HepG2 (cell line): ENCODE results near the gene MGAT1. TPM values are rescaled to one million over a fixed set of nuclear protein-coding genes. Genes with fewer than 3 reads are reported as not detected.

Experiments
- ATAC-seq: fragments of 200-7000 bp; cut with Tn5 transposase; 3 replicates; pipeline ENCODE4 v1.9.1; 2020; ENCODE audit warnings: mild to moderate bottlenecking, moderate library complexity
- BruUV-seq: library from RNA; stranded (reverse); fragments of 400-500 nt; replicated peaks from 2 replicates; lab custom pipeline; 2021; lab: Mats Ljungman, UMichigan
- CTCF ChIA-PET: fragments of 300-600 bp; formaldehyde crosslinking; extraction: SDS; loops from one replicate; lab custom pipeline; 2021; ENCODE audit warnings: low total read pairs, inconsistent platforms, low intra/inter-chr PET ratio; lab: Yijun Ruan, JAX
- POLR2A ChIA-PET: fragments of 350-600 bp; sonication (Branson Sonifier 250); formaldehyde crosslinking; loops from one replicate; lab custom pipeline; 2020; ENCODE audit warnings: antibody characterized with exemption, inconsistent platforms; lab: Yijun Ruan, JAX
- DNase-seq: peaks from one replicate; pipeline ENCODE4 v3.0.0-alpha.2; 2015; ENCODE audit warnings: low spot score
- FAIRE-seq: peaks from 3 replicates; lab custom pipeline; 2011; peaks lifted over from hg19 to GRCh38; lab: Jason Lieb, UNC
- H2AFZ ChIP-seq: one replicate; pipeline ENCODE4 v1.6.1; 2011; ENCODE audit warnings: low read length, inconsistent platforms
- H3K27ac ChIP-seq: fragments of 300-600 bp; 3 replicates; pipeline ENCODE4 v1.8.0; 2011; ENCODE audit warnings: mixed run types, mild to moderate bottlenecking, mixed read lengths, low read length, inconsistent platforms; ENCODE audit not compliant: insufficient read depth; ENCODE audit errors: extremely low read length
- H3K27me3 ChIP-seq, 2 experiments: fragments of 200-600 bp in 1 of 2; 2 replicates in 1 of 2; 3 replicates in 1 of 2; pipeline versions ENCODE4 v1.6.0 to v1.8.0; 2011; ENCODE audit warnings: low read length in 2 of 2, mild to moderate bottlenecking in 2 of 2, moderate library complexity in 2 of 2, inconsistent platforms in 1 of 2; ENCODE audit not compliant: insufficient read depth in 2 of 2, control insufficient read depth in 1 of 2
- H3K36me3 ChIP-seq, 2 experiments: fragments of 200-600 bp in 1 of 2; replicated peaks in 1 of 2; 2 replicates in 1 of 2; 3 replicates in 1 of 2; pipeline versions ENCODE4 v1.5.1 to v1.8.0; 2011; ENCODE audit warnings: low read length in 2 of 2, inconsistent platforms in 1 of 2; ENCODE audit not compliant: insufficient read depth in 2 of 2, control insufficient read depth in 1 of 2
- H3K4me1 ChIP-seq: 2 replicates; pipeline ENCODE4 v1.5.1; 2012; ENCODE audit warnings: low read length, inconsistent platforms; ENCODE audit not compliant: insufficient read depth
- H3K4me2 ChIP-seq: 2 replicates; pipeline ENCODE4 v1.6.0; 2011; ENCODE audit warnings: low read depth, low read length, inconsistent platforms
- H3K4me3 ChIP-seq, 3 experiments: fragments of 200-600 bp in 1 of 3; sonication (generic), shearing (Covaris generic) in 1 of 3; replicated peaks in 1 of 3; 2 replicates each; pipeline ENCODE4 v1.5.1; 2011 to 2016; ENCODE audit warnings: low read length in 3 of 3, inconsistent platforms in 2 of 3, low read depth in 2 of 3, mild to moderate bottlenecking in 2 of 3, control low read depth in 1 of 3, mixed read lengths in 1 of 3; ENCODE audit not compliant: insufficient read depth in 1 of 3
- H3K79me2 ChIP-seq: one replicate; pipeline ENCODE4 v1.6.1; 2011; ENCODE audit warnings: low read length, inconsistent platforms; ENCODE audit not compliant: insufficient read depth
- H3K9ac ChIP-seq: 2 replicates; pipeline ENCODE4 v1.6.0; 2011; ENCODE audit warnings: mild to moderate bottlenecking, low read depth, low read length, inconsistent platforms; ENCODE audit not compliant: insufficient read depth
- H3K9me3 ChIP-seq: 2 replicates; pipeline ENCODE4 v1.5.1; 2012; ENCODE audit warnings: mild to moderate bottlenecking, low read length
- H4K20me1 ChIP-seq: 2 replicates; pipeline ENCODE4 v1.6.0; 2011; ENCODE audit warnings: inconsistent platforms, mild to moderate bottlenecking, low read length, moderate library complexity; ENCODE audit not compliant: insufficient read depth
- ARNT ChIP-seq: fragments of 450-650 bp; IDR thresholded peaks from 2 replicates; pipeline ENCODE4 v1.6.1; 2017
- ELK4 ChIP-seq: sonication (generic); formaldehyde crosslinking; IDR thresholded peaks from 2 replicates; pipeline ENCODE4 v1.9.0; 2021; ENCODE audit warnings: missing genetic modification reagents, borderline replicate concordance
- HNF4A ChIP-seq: sonication (generic); formaldehyde crosslinking; IDR thresholded peaks from 2 replicates; pipeline ENCODE4 v1.4.0; 2020; ENCODE audit warnings: missing genetic modification reagents
- HNF4G ChIP-seq, 2 experiments: sonication (generic) in 1 of 2; formaldehyde crosslinking in 1 of 2; IDR thresholded peaks; 2 replicates each; pipeline versions ENCODE4 v1.4.0 to v1.6.1; 2011 to 2020; ENCODE audit warnings: borderline replicate concordance in 2 of 2, low read depth in 2 of 2, mild to moderate bottlenecking in 2 of 2, low read length in 1 of 2, missing genetic modification reagents in 1 of 2, moderate library complexity in 1 of 2
- HNRNPUL1 ChIP-seq: fragments of 200-400 bp; formaldehyde crosslinking; IDR thresholded peaks from 2 replicates; pipeline ENCODE4 v1.6.1; 2017; ENCODE audit warnings: low read depth, mild to moderate bottlenecking, low read length, moderate library complexity
- LBX2 ChIP-seq: sonication (generic); formaldehyde crosslinking; IDR thresholded peaks from 2 replicates; pipeline ENCODE4 v1.5.0; 2020; ENCODE audit warnings: missing genetic modification reagents, mild to moderate bottlenecking, borderline replicate concordance
- POGK ChIP-seq: sonication (generic); formaldehyde crosslinking; conservative IDR thresholded peaks from 2 replicates; pipeline ENCODE4 v1.8.0; 2022; ENCODE audit warnings: mild to moderate bottlenecking, moderate library complexity, missing genetic modification reagents
- RFX1 ChIP-seq: fragments of 450-650 bp; IDR thresholded peaks from 2 replicates; pipeline ENCODE4 v1.6.1; 2017
- YY1 ChIP-seq: IDR thresholded peaks from 2 replicates; pipeline ENCODE4 v1.6.1; 2011; ENCODE audit warnings: low read length, low read depth, moderate library complexity, mild to moderate bottlenecking; ENCODE audit not compliant: insufficient read depth, insufficient replicate concordance
- ZBTB42 ChIP-seq: sonication (generic); formaldehyde crosslinking; IDR thresholded peaks from 2 replicates; pipeline ENCODE4 v1.5.0; 2020; ENCODE audit warnings: mild to moderate bottlenecking, missing genetic modification reagents
- ZNF614 ChIP-seq: IDR thresholded peaks from 2 replicates; pipeline ENCODE4 v1.6.1; 2018; ENCODE audit warnings: missing biosample characterization, missing genetic modification reagents, inconsistent platforms, borderline replicate concordance
- WGBS: methylation state at CpG from one replicate; pipeline ENCODE4 v1.1.6; 2017; ENCODE audit warnings: low lambda C conversion rate; 5-methylcytosine and 5-hydroxymethylcytosine counted together
- in situ Hi-C: cut with HindIII; loops from 2 replicates; pipeline ENCODE4 v1.10.0; 2017; ENCODE audit warnings: low pct_unique_long_range_greater_than_20kb; ENCODE audit not compliant: extremely low pct_ligation_motif_present
- intact Hi-C: fragments of 100-400 bp; cut with micrococcal nuclease; formaldehyde crosslinking; loops from one replicate; pipeline ENCODE4 v1.10.0; 2022; ENCODE audit not compliant: unreplicated experiment
- polyA plus RNA-seq, 8 experiments: library from polyadenylated mRNA; depleted of rRNA in 3 of 8; stranded (reverse) in 7 of 8; unstranded in 1 of 8; fragments of >200 nt; fragmentation: Illumina TruSeq in 4 of 8; extraction: Trizol in 4 of 8; gene quantifications; 2 replicates each; pipeline versions ENCODE4 v1.2.1 to v1.2.3, GENCODE V29; 2011 to 2016; ENCODE audit warnings: low read depth in 4 of 8, missing spikeins in 1 of 8, mixed read lengths in 1 of 8; ENCODE audit not compliant: insufficient read depth in 1 of 8
- total RNA-seq, 5 experiments: library from RNA; depleted of rRNA; stranded (reverse); fragments of >200 nt; fragmentation: Illumina TruSeq; extraction: Trizol; gene quantifications; 2 replicates each; pipeline ENCODE4 v1.2.3, GENCODE V29; 2016; ENCODE audit warnings: low read depth in 1 of 5
- TF ChIP-seq, protein P1 (sequence below), 2 experiments: sonication (generic) in 1 of 2; formaldehyde crosslinking in 1 of 2; IDR thresholded peaks; 2 replicates each; pipeline versions ENCODE4 v1.4.0 to v1.6.1; 2016 to 2020; ENCODE audit warnings: borderline replicate concordance in 1 of 2, low read depth in 1 of 2, mild to moderate bottlenecking in 1 of 2, missing genetic modification reagents in 1 of 2

Gene MGAT1
- total and polyA plus RNA-seq, 2 of the 13 experiments (the other 11 are each of a cell fraction or from before 2014, with no cell fraction given), result 50.1 to 55.3 TPM

DNA sequence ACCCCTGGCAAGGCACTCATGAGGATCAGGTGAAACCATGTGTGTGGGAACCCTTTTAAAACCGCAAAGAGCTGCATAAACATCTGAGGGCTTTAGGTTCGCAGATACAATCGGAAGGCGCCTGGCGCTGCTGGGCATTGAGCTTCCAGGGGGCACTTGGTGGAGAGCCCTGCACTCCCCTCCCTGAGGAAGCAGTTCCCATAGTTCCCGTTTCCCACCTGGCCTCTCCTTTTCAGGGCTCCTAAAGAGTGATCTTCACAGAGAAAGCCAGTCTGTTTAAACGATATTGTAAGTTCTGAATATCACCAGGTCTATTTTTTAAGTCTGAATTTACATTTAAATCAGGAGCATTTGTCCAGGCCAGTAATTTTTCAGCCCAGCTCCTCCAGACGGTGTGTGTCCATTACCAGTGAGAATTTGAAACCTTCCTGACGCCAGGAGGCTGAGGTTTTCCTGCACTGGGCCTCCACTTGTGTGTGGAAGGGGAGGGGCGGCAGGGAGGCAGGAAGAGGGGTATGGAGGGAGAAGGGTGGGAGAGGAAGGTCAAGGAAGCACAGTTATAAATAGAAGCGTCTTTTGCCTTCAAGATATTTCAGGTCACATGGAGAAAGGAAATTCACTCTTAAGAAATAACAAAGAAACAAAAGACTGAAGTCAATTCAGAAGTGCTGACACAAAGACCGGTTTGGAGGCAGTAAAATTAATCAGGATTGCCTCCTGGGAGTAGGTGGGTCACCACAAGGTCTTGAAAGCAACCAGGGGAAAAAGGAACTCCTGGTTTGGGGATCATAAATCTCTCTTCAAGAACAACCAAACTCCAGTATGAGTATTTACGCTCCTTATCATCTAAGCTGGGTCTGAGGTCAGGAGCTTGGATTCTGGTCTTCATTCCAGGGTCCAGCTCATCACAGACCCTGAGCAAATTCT is 14.3 kb upstream of the MGAT1 start:
- Histone ChIP-seq H3K4me3 (peak overlapping the region in 2 of 3 experiments; percentile 16 to 31; a peak in 1 of 6 replicates), H3K9me3 (no peaks in the 10 kb centered on the region), H3K9ac (peak overlapping the region; percentile 29; the same call in 1 of the 2 replicates), H3K4me1 (peaks cover 46% of the 10 kb centered on the region), H2AFZ (peak overlapping the region; percentile 72), H3K4me2 (peak overlapping the region; percentile 69), H3K27ac (no peak overlapping the region), H3K36me3 (no peaks in the 10 kb centered on the region), H3K79me2 (no peaks in the 10 kb centered on the region), H4K20me1 (no peaks in the 10 kb centered on the region), H3K27me3 (no peaks in the 10 kb centered on the region; a peak in 1 of 5 replicates)
- no TSS peak for BruUV-seq
- ATAC-seq (peak; percentile 55; the same call in 2 of the 3 replicates), DNase-seq (no peak), FAIRE-seq (no peak)
- intact Hi-C loops, result no loop called here
- ChIA-PET POLR2A (interaction anchor here (1.0 to 1.3 kb wide), 3 partner anchors 9 to 13 kb away, joined by 3 to 5 read pairs (median 3); no protein-coding TSS in a partner anchor), CTCF (no interaction called here)
- WGBS, result 37% methylated on average over 13 of the region's 13 CpGs
- in situ Hi-C loops, result no loop called here
- TF ChIP-seq ELK4 (CRISPR knock-in tag) (no peak), RFX1 (no peak), ARNT (no peak), ZBTB42 (CRISPR knock-in tag) (no peak), POGK (CRISPR knock-in tag) (no peak), ZNF614 (CRISPR knock-in tag) (no peak), YY1 (no peak), HNF4G (IDR thresholded peaks at IDR 0.05; ENCODE audit: borderline replicate concordance, low read depth, low read length) (no peak), HNF4G (CRISPR knock-in tag; IDR thresholded peaks at IDR 0.05; ENCODE audit: borderline replicate concordance, low read depth) (no peak), HNF4A (CRISPR knock-in tag) (0 out of 2 replicates have a peak, but pooled peaks have one; percentile 17), LBX2 (CRISPR knock-in tag) (no peak), HNRNPUL1 (no peak)
- TF ChIP-seq, protein P1, sequence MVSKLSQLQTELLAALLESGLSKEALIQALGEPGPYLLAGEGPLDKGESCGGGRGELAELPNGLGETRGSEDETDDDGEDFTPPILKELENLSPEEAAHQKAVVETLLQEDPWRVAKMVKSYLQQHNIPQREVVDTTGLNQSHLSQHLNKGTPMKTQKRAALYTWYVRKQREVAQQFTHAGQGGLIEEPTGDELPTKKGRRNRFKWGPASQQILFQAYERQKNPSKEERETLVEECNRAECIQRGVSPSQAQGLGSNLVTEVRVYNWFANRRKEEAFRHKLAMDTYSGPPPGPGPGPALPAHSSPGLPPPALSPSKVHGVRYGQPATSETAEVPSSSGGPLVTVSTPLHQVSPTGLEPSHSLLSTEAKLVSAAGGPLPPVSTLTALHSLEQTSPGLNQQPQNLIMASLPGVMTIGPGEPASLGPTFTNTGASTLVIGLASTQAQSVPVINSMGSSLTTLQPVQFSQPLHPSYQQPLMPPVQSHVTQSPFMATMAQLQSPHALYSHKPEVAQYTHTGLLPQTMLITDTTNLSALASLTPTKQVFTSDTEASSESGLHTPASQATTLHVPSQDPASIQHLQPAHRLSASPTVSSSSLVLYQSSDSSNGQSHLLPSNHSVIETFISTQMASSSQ (IDR thresholded peaks at IDR 0.05; ENCODE audit: low read depth), result no peak
- TF ChIP-seq, protein P1 (CRISPR knock-in tag; IDR thresholded peaks at IDR 0.05; ENCODE audit: borderline replicate concordance), result no peak
